ENCODE results near the gene LEF1. TPM values are rescaled to one million over a fixed set of nuclear protein-coding genes. Genes with fewer than 3 reads are reported as not detected.

The LEF1 gene
- total and polyA plus RNA-seq, 4 experiments from 2014 or later: 307 to 399 (median 372) TPM

DNA sequence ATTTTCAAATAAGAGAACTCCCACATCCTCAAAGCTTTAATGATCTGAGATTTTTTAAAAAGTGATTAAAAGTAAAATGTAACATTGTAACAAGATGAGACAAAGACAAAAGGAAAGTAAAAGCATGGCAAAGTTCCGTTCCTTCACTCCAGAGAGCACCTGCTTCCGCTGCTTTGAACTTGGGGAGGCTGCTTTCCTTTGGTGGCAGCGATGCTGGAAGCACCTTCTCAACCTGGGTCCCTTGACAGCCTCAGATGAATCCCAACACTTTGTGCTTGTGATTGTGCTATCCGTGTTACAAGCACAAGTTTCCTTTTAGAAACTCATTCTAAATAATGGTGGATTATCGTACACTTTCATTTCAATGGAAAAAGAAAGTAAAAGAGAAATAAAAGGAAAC, 119.3 kb downstream of the LEF1 start:
- peaks cover 42% of the 10 kb centered on the region for H3K36me3 ChIP-seq (ENCODE audit: insufficient read depth, low read length)
- Mint-ChIP-seq H3K27ac (peak overlapping the region; percentile 95 to 98 (median 96)), H3K4me3 (peak overlapping the region; percentile 89 to 98 (median 90)), H3K36me3 (peaks cover 46 to 76% of the 10 kb centered on the region in 2 donors), H3K27me3 (no peaks in the 10 kb centered on the region), H3K4me1 (peaks cover 44 to 83% (median 72%) of the 10 kb centered on the region in 4 donors), H3K9me3 (peaks cover 0 to 2% (median 0%) of the 10 kb centered on the region in 8 donors)
- ChIA-PET POLR2A (ENCODE audit: partially characterized antibody) (interaction anchor here (0.9 to 1.5 kb wide), 3 partner anchors 8 to 117 kb away, joined by 3 to 5 read pairs (median 3); no protein-coding TSS in a partner anchor), CTCF (ENCODE audit: partially characterized antibody) (no interaction called here)
- peak overlapping the region in 1 of 2 donors; percentile 37 for H3K4me3 ChIP-seq (ENCODE audit: low read length in 2 of 2)
- H3K4me1 ChIP-seq (ENCODE audit: insufficient read depth, low read length): peaks cover 61% of the 10 kb centered on the region
- H3K27me3 ChIP-seq (ENCODE audit: insufficient read depth, low read length): no peaks in the 10 kb centered on the region
- H3K27ac ChIP-seq (ENCODE audit: low read depth, low read length): peak overlapping the region; percentile 50
- intact Hi-C loops (cut with micrococcal nuclease): no loop called here
- H3K9me3 ChIP-seq (ENCODE audit: control insufficient read depth in 1 of 2, low read length in 2 of 2): no peaks in the 10 kb centered on the region
- DNase-seq: peak; percentile 34 to 67 (median 43)

DNA sequence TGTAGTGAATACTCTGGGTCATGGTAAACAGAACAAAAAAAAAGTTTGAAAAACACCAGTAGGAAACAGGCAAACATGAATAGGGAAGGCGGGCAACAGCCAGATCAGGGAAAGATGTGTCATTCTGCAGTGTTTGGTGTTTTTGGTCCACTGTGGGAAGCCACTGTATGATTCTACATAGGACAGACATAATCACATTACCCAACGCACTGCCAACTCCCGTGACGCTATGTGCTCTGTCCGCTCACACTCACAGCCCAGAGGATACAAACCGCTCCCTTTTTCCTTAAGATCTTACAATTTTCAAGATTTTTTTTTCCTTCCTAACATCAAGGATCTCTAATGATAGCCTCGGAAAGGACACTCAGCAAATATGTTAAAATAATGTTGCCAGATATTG, 119.7 kb downstream of the LEF1 start:
- DNase-seq: no peak
- Histone ChIP-seq H3K9me3 (ENCODE audit: control insufficient read depth in 1 of 2, low read length in 2 of 2) (no peaks in the 10 kb centered on the region), H3K4me1 (ENCODE audit: insufficient read depth, low read length) (peaks cover 58% of the 10 kb centered on the region), H3K4me3 (ENCODE audit: low read length in 2 of 2) (peak overlapping the region in 1 of 2 donors; percentile 37), H3K27ac (ENCODE audit: low read depth, low read length) (peak overlapping the region; percentile 50), H3K36me3 (ENCODE audit: insufficient read depth, low read length) (peaks cover 38% of the 10 kb centered on the region), H3K27me3 (ENCODE audit: insufficient read depth, low read length) (no peaks in the 10 kb centered on the region)
- ChIA-PET POLR2A (ENCODE audit: partially characterized antibody) (interaction anchor here (0.9 to 1.5 kb wide), 4 partner anchors 8 to 118 kb away, joined by 3 to 5 read pairs (median 3); no protein-coding TSS in a partner anchor), CTCF (ENCODE audit: partially characterized antibody) (interaction anchor here (2.6 kb wide), 1 partner anchor 132 kb away, joined by 7 read pairs; no protein-coding TSS in a partner anchor)
- intact Hi-C loops (cut with micrococcal nuclease): no loop called here
- H3K36me3 Mint-ChIP-seq: peaks cover 44 to 72% of the 10 kb centered on the region in 2 donors
- no peaks in the 10 kb centered on the region for H3K27me3 Mint-ChIP-seq
- peaks cover 44 to 83% (median 72%) of the 10 kb centered on the region in 4 donors for H3K4me1 Mint-ChIP-seq
- H3K4me3 Mint-ChIP-seq: peak overlapping the region; percentile 89 to 98 (median 90)
- peaks cover 0 to 2% (median 0%) of the 10 kb centered on the region in 8 donors for H3K9me3 Mint-ChIP-seq
- H3K27ac Mint-ChIP-seq: peak overlapping the region; percentile 95 to 98 (median 96)

DNA sequence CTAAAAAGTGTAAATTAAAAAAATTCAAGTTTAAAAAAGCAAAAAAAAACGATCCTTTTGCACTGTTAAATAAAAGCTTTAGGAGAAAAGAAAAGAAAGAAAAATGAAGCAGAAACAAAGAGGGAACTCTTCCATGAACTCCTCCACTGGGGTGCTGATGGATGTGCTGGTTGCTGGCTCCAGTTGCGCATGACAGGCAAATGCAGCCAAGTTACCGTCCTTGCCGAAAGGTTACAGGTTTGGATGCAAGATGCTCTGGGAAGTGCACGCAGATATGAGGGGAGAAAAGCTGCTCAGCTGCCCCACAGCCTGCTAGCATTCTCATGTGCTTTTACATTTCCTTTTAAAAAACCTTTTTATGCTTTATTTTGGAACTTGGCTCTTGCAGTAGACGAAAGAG, 120.6 kb downstream of the LEF1 start:
- H3K36me3 Mint-ChIP-seq: peaks cover 38 to 64% of the 10 kb centered on the region in 2 donors
- H3K27me3 ChIP-seq (ENCODE audit: insufficient read depth, low read length): no peaks in the 10 kb centered on the region
- H3K4me1 ChIP-seq (ENCODE audit: insufficient read depth, low read length): peaks cover 50% of the 10 kb centered on the region
- H3K27ac ChIP-seq (ENCODE audit: low read depth, low read length): no peak overlapping the region
- H3K9me3 Mint-ChIP-seq: peaks cover 0 to 3% (median 0%) of the 10 kb centered on the region in 8 donors
- H3K36me3 ChIP-seq (ENCODE audit: insufficient read depth, low read length): peaks cover 32% of the 10 kb centered on the region
- intact Hi-C loops (cut with micrococcal nuclease): no loop called here
- no peak for DNase-seq
- no peak overlapping the region for H3K4me3 ChIP-seq (ENCODE audit: low read length in 2 of 2)
- peaks cover 43 to 85% (median 70%) of the 10 kb centered on the region in 4 donors for H3K4me1 Mint-ChIP-seq
- H3K27ac Mint-ChIP-seq: peak overlapping the region in 1 of 7 donors; percentile 73
- ChIA-PET POLR2A (ENCODE audit: partially characterized antibody) (interaction anchor here (0.9 to 1.5 kb wide), 4 partner anchors 9 to 572 kb away, joined by 3 to 5 read pairs (median 4); partner anchors contain the start of gene RPL34), CTCF (ENCODE audit: partially characterized antibody) (interaction anchor here (1.1 to 2.6 kb wide), 2 partner anchors 29 to 133 kb away, joined by 5 to 7 read pairs; no protein-coding TSS in a partner anchor)
- H3K27me3 Mint-ChIP-seq: no peaks in the 10 kb centered on the region
- H3K9me3 ChIP-seq (ENCODE audit: control insufficient read depth in 1 of 2, low read length in 2 of 2): no peaks in the 10 kb centered on the region
- H3K4me3 Mint-ChIP-seq: peak overlapping the region in 1 of 8 donors; percentile 4

DNA sequence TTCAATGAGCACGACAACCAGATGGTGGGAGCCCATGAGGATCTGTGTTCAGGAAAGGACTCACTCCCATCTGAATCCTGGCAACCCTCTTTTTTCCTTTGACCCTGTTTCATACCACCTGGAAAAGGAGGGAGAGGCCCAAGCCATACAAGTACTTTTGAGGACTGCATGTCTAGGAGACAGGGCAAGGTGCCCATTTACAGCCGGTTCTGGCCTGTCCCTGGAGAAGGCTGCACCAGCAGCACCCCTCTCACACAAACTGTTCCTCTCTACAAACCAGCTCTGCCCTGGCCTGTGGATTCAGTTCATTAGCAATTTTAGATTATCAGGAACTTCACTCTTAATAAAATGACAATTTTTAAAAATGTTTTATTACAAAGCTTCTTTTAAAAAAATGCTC, 121.5 kb downstream of the LEF1 start:
- no peak overlapping the region for H3K4me3 ChIP-seq (ENCODE audit: low read length in 2 of 2)
- H3K36me3 ChIP-seq (ENCODE audit: insufficient read depth, low read length): peaks cover 23% of the 10 kb centered on the region
- CTCF ChIA-PET (ENCODE audit: partially characterized antibody): interaction anchor here (2.6 kb wide), 1 partner anchor 134 kb away, joined by 7 read pairs; no protein-coding TSS in a partner anchor
- H3K27me3 Mint-ChIP-seq: no peaks in the 10 kb centered on the region
- H3K36me3 Mint-ChIP-seq: peaks cover 35 to 54% of the 10 kb centered on the region in 2 donors
- H3K27me3 ChIP-seq (ENCODE audit: insufficient read depth, low read length): no peaks in the 10 kb centered on the region
- H3K27ac Mint-ChIP-seq: peak overlapping the region in 2 of 7 donors; percentile 64 to 82
- no peak overlapping the region for H3K27ac ChIP-seq (ENCODE audit: low read depth, low read length)
- H3K4me3 Mint-ChIP-seq: no peak overlapping the region
- peaks cover 0 to 6% (median 0%) of the 10 kb centered on the region in 8 donors for H3K9me3 Mint-ChIP-seq
- H3K9me3 ChIP-seq (ENCODE audit: control insufficient read depth in 1 of 2, low read length in 2 of 2): no peaks in the 10 kb centered on the region
- H3K4me1 ChIP-seq (ENCODE audit: insufficient read depth, low read length): peaks cover 41% of the 10 kb centered on the region
- intact Hi-C loops (cut with micrococcal nuclease): no loop called here
- no peak for DNase-seq
- peaks cover 38 to 75% (median 62%) of the 10 kb centered on the region in 4 donors for H3K4me1 Mint-ChIP-seq
- POLR2A ChIA-PET (ENCODE audit: partially characterized antibody): interaction anchor here (1.4 to 1.5 kb wide), 2 partner anchors 12 to 573 kb away, joined by 4 to 5 read pairs; partner anchors contain the start of gene RPL34

DNA sequence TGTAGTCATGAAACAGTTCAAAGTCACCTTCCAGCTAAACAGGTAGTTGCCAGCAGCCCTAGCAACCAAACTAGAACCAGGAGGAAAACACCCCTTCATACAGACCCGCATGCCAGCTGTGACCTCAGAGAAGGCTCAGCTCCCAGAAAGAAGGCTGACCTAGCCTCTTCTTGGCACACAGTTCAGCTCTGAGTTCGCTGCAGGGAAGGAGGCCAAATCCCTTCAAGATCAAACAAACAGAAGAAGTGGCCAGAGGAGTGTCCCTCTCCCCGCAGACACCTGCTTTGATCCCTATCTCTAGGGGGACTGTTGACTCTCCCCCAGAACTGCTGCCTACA, 123.1 kb downstream of the LEF1 start:
- no peak for DNase-seq
- CTCF ChIA-PET (ENCODE audit: partially characterized antibody): interaction anchor here (0.9 to 1.3 kb wide), 3 partner anchors 10 to 525 kb away, joined by 3 read pairs; no protein-coding TSS in a partner anchor
- Mint-ChIP-seq H3K27ac (peak overlapping the region; percentile 19 to 82 (median 54)), H3K36me3 (peaks cover 35 to 43% of the 10 kb centered on the region in 2 donors), H3K9me3 (peaks cover 0 to 8% (median 0%) of the 10 kb centered on the region in 8 donors), H3K4me3 (peak overlapping the region in 1 of 8 donors; percentile 44), H3K27me3 (no peaks in the 10 kb centered on the region), H3K4me1 (peaks cover 25 to 61% (median 48%) of the 10 kb centered on the region in 4 donors)
- peaks cover 23% of the 10 kb centered on the region for H3K36me3 ChIP-seq (ENCODE audit: insufficient read depth, low read length)
- H3K9me3 ChIP-seq (ENCODE audit: control insufficient read depth in 1 of 2, low read length in 2 of 2): no peaks in the 10 kb centered on the region
- no peak overlapping the region for H3K4me3 ChIP-seq (ENCODE audit: low read length in 2 of 2)
- intact Hi-C loops (cut with micrococcal nuclease): no loop called here
- no peak overlapping the region for H3K27ac ChIP-seq (ENCODE audit: low read depth, low read length)
- POLR2A ChIA-PET (ENCODE audit: partially characterized antibody): interaction anchor here (0.6 to 1.3 kb wide), 3 partner anchors 17 to 125 kb away, joined by 3 read pairs; no protein-coding TSS in a partner anchor
- H3K4me1 ChIP-seq (ENCODE audit: insufficient read depth, low read length): peaks cover 25% of the 10 kb centered on the region
- H3K27me3 ChIP-seq (ENCODE audit: insufficient read depth, low read length): no peaks in the 10 kb centered on the region

DNA sequence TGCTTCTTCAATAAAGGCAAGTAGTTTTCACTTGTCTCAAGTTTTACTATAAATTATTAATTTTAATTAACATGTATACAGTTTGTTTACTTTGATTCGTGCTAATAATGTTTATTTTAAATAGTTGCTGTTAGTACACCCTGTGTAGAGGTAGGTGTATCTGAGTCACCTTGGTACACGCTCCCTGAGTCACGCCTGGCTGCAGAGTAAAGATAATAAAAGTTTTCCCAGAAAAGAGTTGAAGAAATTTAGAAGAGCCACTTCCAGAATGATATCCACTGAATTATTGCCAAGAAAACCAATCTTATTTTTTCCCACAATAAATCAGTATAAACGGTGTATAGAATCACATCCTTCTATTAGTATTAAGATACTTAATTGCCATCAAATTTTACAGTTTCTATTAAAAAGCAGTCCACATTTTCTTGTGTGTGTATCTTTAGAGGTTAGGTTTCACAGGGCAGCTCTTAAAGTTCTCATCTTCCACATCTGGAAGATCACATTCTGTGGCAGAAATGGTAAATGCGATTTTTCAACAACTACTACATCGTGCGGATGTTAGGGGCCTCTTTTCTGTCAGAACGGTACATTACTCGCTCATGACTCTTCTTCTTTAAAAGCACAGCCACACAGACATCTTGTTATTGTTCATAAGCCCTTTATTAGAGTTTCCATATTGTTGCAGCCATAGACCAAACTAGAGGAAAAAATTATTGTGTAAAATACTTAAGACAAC, 123.6 kb downstream of the LEF1 start:
- ChIA-PET CTCF (ENCODE audit: partially characterized antibody) (interaction anchor here (0.9 to 1.7 kb wide), 3 partner anchors 10 to 526 kb away, joined by 3 to 6 read pairs (median 3); no protein-coding TSS in a partner anchor), POLR2A (ENCODE audit: partially characterized antibody) (interaction anchor here (1.0 to 1.3 kb wide), 2 partner anchors 16 to 126 kb away, joined by 3 read pairs; no protein-coding TSS in a partner anchor)
- H3K4me3 ChIP-seq (ENCODE audit: low read length in 2 of 2): no peak overlapping the region
- no peak for DNase-seq
- Mint-ChIP-seq H3K27me3 (no peaks in the 10 kb centered on the region), H3K27ac (peak overlapping the region; percentile 19 to 82 (median 54)), H3K36me3 (peaks cover 35 to 41% of the 10 kb centered on the region in 2 donors), H3K4me3 (no peak overlapping the region), H3K9me3 (peaks cover 0 to 8% (median 0%) of the 10 kb centered on the region in 8 donors), H3K4me1 (peaks cover 21 to 55% (median 42%) of the 10 kb centered on the region in 4 donors)
- no peaks in the 10 kb centered on the region for H3K27me3 ChIP-seq (ENCODE audit: insufficient read depth, low read length)
- H3K9me3 ChIP-seq (ENCODE audit: control insufficient read depth in 1 of 2, low read length in 2 of 2): no peaks in the 10 kb centered on the region
- intact Hi-C loops (cut with micrococcal nuclease): no loop called here
- peaks cover 20% of the 10 kb centered on the region for H3K4me1 ChIP-seq (ENCODE audit: insufficient read depth, low read length)
- peaks cover 23% of the 10 kb centered on the region for H3K36me3 ChIP-seq (ENCODE audit: insufficient read depth, low read length)
- no peak overlapping the region for H3K27ac ChIP-seq (ENCODE audit: low read depth, low read length)

All from CD4-positive, alpha-beta memory T cell (primary cell).